Activated gamma-delta T cell treated with Interleukin-2 at 50 U/mL for 16 hours (primary cell): ENCODE results near the gene CT47A7.
"Not testable (repeated sequence)": the region's sequence is repeated elsewhere in the genome, so short reads cannot be mapped to it uniquely, and the experiment has no call there.

Source experiments
- DNase-seq: peaks from one replicate; pipeline ENCODE4 v3.0.0-alpha.2; 2020

CT47A7 gene

DNA sequence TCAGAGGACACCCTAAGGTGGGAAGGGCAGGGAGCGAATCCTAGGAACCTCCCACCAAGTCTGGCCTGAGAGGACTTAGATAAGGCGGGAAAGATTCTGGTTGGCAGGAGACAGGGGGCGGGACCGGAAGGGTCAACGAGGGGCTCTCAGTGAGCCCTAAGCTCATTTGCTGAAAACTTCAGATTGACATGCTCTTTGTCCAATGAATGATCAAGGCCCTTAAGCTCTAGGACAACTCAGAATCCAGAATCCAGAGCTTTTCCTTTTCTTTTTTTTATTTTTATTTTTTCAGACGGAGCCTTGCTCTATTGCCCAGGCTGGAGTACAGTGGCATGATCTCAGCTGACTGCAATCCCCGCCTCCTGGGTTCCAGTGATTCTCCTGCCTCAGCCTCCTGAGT is at the start of gene CT47A7:
Gene CT47A7, minus strand, starts transcription at position 101 of the 400 bp plus-strand sequence. CDS start 255 bp downstream, outside the sequence.
- DNase-seq = not testable (repeated sequence)

DNA sequence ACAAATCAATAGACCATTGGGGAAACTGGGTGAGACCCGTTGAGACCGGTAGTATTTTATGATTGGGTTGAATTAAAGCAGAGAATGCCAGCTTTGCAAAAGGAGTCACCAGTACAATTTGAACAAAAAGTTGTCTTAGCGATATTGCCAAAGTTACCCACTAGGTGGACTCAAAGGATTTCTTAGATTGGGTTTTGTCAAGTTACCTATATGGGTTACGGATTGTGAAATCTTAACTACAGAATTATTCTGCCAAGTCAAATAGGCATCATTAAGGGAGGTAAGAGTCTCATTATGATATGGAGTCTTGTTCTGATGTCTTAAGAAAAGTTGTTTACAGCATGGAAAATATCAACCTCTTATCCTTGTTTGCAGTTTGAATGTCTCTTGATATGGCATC is 44.2 kb upstream of the CT47A7 start:
- no peak for DNase-seq

DNA sequence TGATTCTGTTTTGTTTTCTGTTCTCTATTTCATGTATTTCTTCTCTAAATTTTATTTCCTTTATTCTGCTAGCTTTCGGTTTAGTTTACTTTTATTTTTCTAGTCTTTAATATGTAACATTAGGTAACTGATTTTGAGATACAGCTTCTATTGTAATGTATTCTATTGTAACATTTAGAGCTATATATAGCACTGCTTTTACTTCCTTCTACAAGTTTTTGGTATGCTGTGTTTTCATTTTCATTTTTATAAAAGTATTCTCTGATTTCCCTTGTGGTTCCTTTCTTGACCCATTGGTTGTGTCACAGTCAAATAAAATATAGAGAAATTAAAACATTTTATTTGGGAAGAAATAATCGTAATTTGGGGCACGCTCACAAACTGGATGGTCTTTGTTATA is 43.0 kb upstream of the CT47A7 start:
- no peak for DNase-seq

DNA sequence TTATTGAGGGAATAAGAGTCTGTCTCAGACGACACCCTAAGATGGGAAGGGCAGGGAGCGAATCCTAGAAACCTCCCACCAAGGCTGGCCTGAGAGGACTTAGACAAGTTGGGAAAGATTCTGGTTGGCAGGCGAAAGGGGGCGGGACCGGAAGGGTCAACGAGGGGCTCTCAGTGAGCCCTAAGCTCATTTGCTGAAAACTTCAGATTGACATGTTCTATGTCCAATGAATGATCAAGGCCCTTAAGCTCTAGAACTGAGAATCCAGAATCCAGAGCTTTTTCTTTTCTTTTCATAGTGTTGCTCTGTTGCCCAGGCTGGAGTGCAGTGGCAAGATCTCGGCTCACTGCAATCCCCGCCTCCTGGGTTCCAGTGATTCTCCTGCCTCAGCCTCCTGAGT is 29.3 kb upstream of the CT47A7 start, which contains the start of gene CT47A1:
Gene CT47A1, minus strand, starts transcription at position 101 of the 400 bp plus-strand sequence. CDS start 231 bp downstream, outside the sequence.
- DNase-seq = not testable (repeated sequence)
